HL-60 (cell line): ENCODE measurements around the gene STX8.

Source experiments
- DNase-seq, 2 experiments: peaks; one replicate each; pipeline ENCODE4 v3.0.0-alpha.2; 2010 to 2020; ENCODE audit warnings: low read depth in 1 of 2, low spot score in 1 of 2
- H3K27ac ChIP-seq: fragments of 250-450 bp; sonication (Bioruptor Pico); replicated peaks from 2 replicates; pipeline ENCODE4 v1.5.1; 2020; ENCODE audit warnings: mild to moderate bottlenecking, moderate library complexity
- H3K27me3 ChIP-seq: fragments of 250-450 bp; sonication (Bioruptor Pico); 2 replicates; pipeline ENCODE4 v1.5.1; 2021; ENCODE audit warnings: mild to moderate bottlenecking, moderate library complexity; ENCODE audit not compliant: insufficient read depth, poor library complexity, severe bottlenecking
- H3K4me3 ChIP-seq: replicated peaks from 2 replicates; pipeline ENCODE4 v1.5.1; 2011; ENCODE audit warnings: mild to moderate bottlenecking, control low read depth, low read length; ENCODE audit not compliant: insufficient read depth
- CTCF ChIP-seq: IDR thresholded peaks from one replicate; pipeline ENCODE4 v1.5.1; 2011; ENCODE audit warnings: low read length, control low read depth, inconsistent platforms; ENCODE audit not compliant: insufficient read depth
- GABPA ChIP-seq: IDR thresholded peaks from 2 replicates; pipeline ENCODE4 v1.6.1; 2012; ENCODE audit warnings: low read depth
- POLR2AphosphoS5 ChIP-seq: IDR thresholded peaks from 2 replicates; pipeline ENCODE4 v1.6.1; 2012; ENCODE audit warnings: low read depth
- REST ChIP-seq: IDR thresholded peaks from 2 replicates; pipeline ENCODE4 v1.6.1; 2012; ENCODE audit warnings: low read depth; ENCODE audit not compliant: insufficient replicate concordance
- SPI1 ChIP-seq: IDR thresholded peaks from 2 replicates; pipeline ENCODE4 v1.6.1; 2012; ENCODE audit warnings: low read depth, mild to moderate bottlenecking, borderline replicate concordance

Gene STX8

GRCh38 chr17:9249245-9249953, 326.2 kb downstream of the STX8 start:
- Histone ChIP-seq H3K27me3 (no peaks in the 10 kb centered on the region), H3K4me3 (no peak overlapping the region), H3K27ac (no peak overlapping the region)
- TF ChIP-seq GABPA (no peak), SPI1 (no peak), POLR2AphosphoS5 (no peak), REST (no peak), CTCF (no peak)
- no peak for DNase-seq

- Histone ChIP-seq H3K4me3 (no peak overlapping the region), H3K27ac (no peak overlapping the region), H3K27me3 (no peaks in the 10 kb centered on the region)
- DNase-seq, result no peak
- TF ChIP-seq GABPA, result no peak
- no peak for TF ChIP-seq REST
- no peak for TF ChIP-seq POLR2AphosphoS5
- TF ChIP-seq SPI1, result no peak
- TF ChIP-seq CTCF, result no peak
Observed at GRCh38 chr17:9247401-9247938, 328.1 kb downstream of the STX8 start.

- Histone ChIP-seq H3K27ac (no peak overlapping the region), H3K4me3 (no peak overlapping the region), H3K27me3 (no peaks in the 10 kb centered on the region)
- DNase-seq, result no peak
- TF ChIP-seq CTCF (no peak), SPI1 (no peak), GABPA (no peak), POLR2AphosphoS5 (no peak), REST (no peak)
Observed at GRCh38 chr17:9244066-9245052, 331.3 kb downstream of the STX8 start.
